HG03354 (cell line): Measurements from ENCODE around the gene SLC9A8.

ENCODE experiments used
- ATAC-seq: cut with Tn5 transposase; IDR thresholded peaks from one replicate; pipeline ENCODE4 v1.9.1; 2021; ENCODE audit warnings: mild to moderate bottlenecking; ENCODE audit not compliant: unreplicated experiment, poor library complexity, severe bottlenecking

Gene SLC9A8

GRCh38 chr20:49810491-49811190, 2.0 kb upstream of the SLC9A8 start:
- ATAC-seq, result no peak

- peak; percentile 2 for ATAC-seq
These were observed 662 bp upstream of the SLC9A8 start for GRCh38 chr20:49811825-49812506.

- ATAC-seq, result no peak
These were observed 812 bp downstream of the SLC9A8 start for GRCh38 chr20:49813305-49813974.

- ATAC-seq, result no peak
These were observed 1.5 kb downstream of the SLC9A8 start for GRCh38 chr20:49814057-49814694.

GRCh38 chr20:49818816-49819215, 6.2 kb downstream of the SLC9A8 start:
- no peak for ATAC-seq

GRCh38 chr20:49819702-49820101, 7.1 kb downstream of the SLC9A8 start:
- ATAC-seq, result no peak

- ATAC-seq, result no peak
These were observed 8.8 kb downstream of the SLC9A8 start for GRCh38 chr20:49821381-49821780.

GRCh38 chr20:49821870-49822331, 9.3 kb downstream of the SLC9A8 start:
- no peak for ATAC-seq

GRCh38 chr20:49823152-49823847, 10.7 kb downstream of the SLC9A8 start:
- ATAC-seq, result no peak

- ATAC-seq, result no peak
These were observed 11.6 kb downstream of the SLC9A8 start for GRCh38 chr20:49824206-49824605.

- no peak for ATAC-seq
These were observed 12.9 kb downstream of the SLC9A8 start for GRCh38 chr20:49825521-49826033.

GRCh38 chr20:49831022-49831769, 18.6 kb downstream of the SLC9A8 start:
- ATAC-seq, result no peak

- no peak for ATAC-seq
These were observed 19.4 kb downstream of the SLC9A8 start for GRCh38 chr20:49831770-49832631.

GRCh38 chr20:49832632-49833327, 20.2 kb downstream of the SLC9A8 start:
- no peak for ATAC-seq

- no peak for ATAC-seq
These were observed 20.9 kb downstream of the SLC9A8 start for GRCh38 chr20:49833483-49833882.

- ATAC-seq, result no peak
These were observed 22.4 kb downstream of the SLC9A8 start for GRCh38 chr20:49835031-49835430.

GRCh38 chr20:49838546-49838945, 25.9 kb downstream of the SLC9A8 start:
- ATAC-seq, result no peak
